ENCODE results near the gene TMED5.

Gene TMED5

GRCh38 chr1:93120614-93121013 lies 59.6 kb downstream of the TMED5 start:
- no peak for FAIRE-seq

- FAIRE-seq: no peak
These were observed 65.8 kb downstream of the TMED5 start for GRCh38 chr1:93114391-93114790.

GRCh38 chr1:93113127-93113526 lies 67.1 kb downstream of the TMED5 start:
- no peak for FAIRE-seq

GRCh38 chr1:93111561-93111960 lies 68.7 kb downstream of the TMED5 start:
- no peak for FAIRE-seq

- no peak for FAIRE-seq
These were observed 69.1 kb downstream of the TMED5 start for GRCh38 chr1:93111065-93111464.

GRCh38 chr1:93109578-93109977 lies 70.6 kb downstream of the TMED5 start:
- no peak for FAIRE-seq

GRCh38 chr1:93108335-93108734 lies 71.9 kb downstream of the TMED5 start:
- FAIRE-seq: no peak

GRCh38 chr1:93107395-93107794 lies 72.8 kb downstream of the TMED5 start:
- no peak for FAIRE-seq

- no peak for FAIRE-seq
These were observed 74.0 kb downstream of the TMED5 start for GRCh38 chr1:93106226-93106625.

- no peak for FAIRE-seq
These were observed 78.1 kb downstream of the TMED5 start for GRCh38 chr1:93102142-93102541.

Measured in endometrium (tissue), 2 donors.